Fibroblast of skin of left biceps (primary cell): ENCODE results near the gene FSTL1.

Experiments
- DNase-seq, 2 experiments: peaks; one replicate each; pipeline ENCODE4 v3.0.0-alpha.2; 2013; ENCODE audit warnings: low read depth in 2 of 2

Gene FSTL1

GRCh38 chr3:120468635-120469295 is 18.0 kb upstream of the FSTL1 start:
- DNase-seq = no peak

GRCh38 chr3:120462409-120462959 is 11.7 kb upstream of the FSTL1 start:
- DNase-seq = no peak

- DNase-seq = no peak
Measured at GRCh38 chr3:120461416-120461815, 10.6 kb upstream of the FSTL1 start.

GRCh38 chr3:120460862-120461261 is 10.1 kb upstream of the FSTL1 start:
- no peak for DNase-seq

GRCh38 chr3:120460181-120460790 is 9.5 kb upstream of the FSTL1 start:
- DNase-seq = no peak

- no peak for DNase-seq
Measured at GRCh38 chr3:120459196-120459595, 8.4 kb upstream of the FSTL1 start.

- no peak for DNase-seq
Measured at GRCh38 chr3:120457827-120458226, 7.0 kb upstream of the FSTL1 start.

- DNase-seq = no peak
Measured at GRCh38 chr3:120454076-120454689, 3.4 kb upstream of the FSTL1 start.

GRCh38 chr3:120452816-120453215 is 2.0 kb upstream of the FSTL1 start:
- DNase-seq = no peak

GRCh38 chr3:120451806-120452205 is 1.0 kb upstream of the FSTL1 start:
- no peak for DNase-seq

GRCh38 chr3:120451272-120451761 is 525 bp upstream of the FSTL1 start:
- no peak for DNase-seq

- peak; percentile 78 to 80 for DNase-seq
Measured at GRCh38 chr3:120449701-120450599, 842 bp downstream of the FSTL1 start.

GRCh38 chr3:120449251-120449650 is 1.5 kb downstream of the FSTL1 start:
- DNase-seq = no peak

GRCh38 chr3:120448756-120449155 is 2.0 kb downstream of the FSTL1 start:
- peak; percentile 89 to 91 for DNase-seq

- no peak for DNase-seq
Measured at GRCh38 chr3:120446891-120447668, 3.7 kb downstream of the FSTL1 start.

GRCh38 chr3:120445654-120446053 is 5.1 kb downstream of the FSTL1 start:
- DNase-seq = no peak

GRCh38 chr3:120443626-120444123 is 7.1 kb downstream of the FSTL1 start:
- DNase-seq = no peak

GRCh38 chr3:120442975-120443517 is 7.7 kb downstream of the FSTL1 start:
- no peak for DNase-seq

- no peak for DNase-seq
Measured at GRCh38 chr3:120441776-120442175, 9.0 kb downstream of the FSTL1 start.

GRCh38 chr3:120440762-120441161 is 10.0 kb downstream of the FSTL1 start:
- no peak for DNase-seq
